HCT116 (cell line): ENCODE data around the gene AVEN. TPM values are rescaled to one million over a fixed set of nuclear protein-coding genes. Genes with fewer than 3 reads are reported as not detected.

Experiments used
- ATAC-seq: fragments of 200-7000 bp; cut with Tn5 transposase; 2 replicates; pipeline ENCODE4 v1.9.1; 2020; ENCODE audit warnings: mild to moderate bottlenecking, moderate library complexity
- BruUV-seq: library from RNA; stranded (reverse); fragments of 400-500 nt; replicated peaks from 2 replicates; lab custom pipeline; 2021; lab: Mats Ljungman, UMichigan
- CTCF ChIA-PET: fragments of 300-600 bp; sonication (Branson Sonifier 250); formaldehyde crosslinking; loops from one replicate; lab custom pipeline; 2021; ENCODE audit warnings: antibody characterized with exemption; lab: Charles Lee
- POLR2A ChIA-PET: fragments of 300-600, 350-600 bp; sonication (Branson Sonifier 250); formaldehyde crosslinking; loops from one replicate; lab custom pipeline; 2021; ENCODE audit warnings: antibody characterized with exemption; lab: Charles Lee
- RAD21 ChIA-PET, 2 experiments: fragments of 300-600 bp; sonication (Branson Sonifier 250); formaldehyde crosslinking; loops; one replicate each; lab custom pipeline; 2023; ENCODE audit warnings: low total read pairs in 2 of 2; ENCODE audit not compliant: uncharacterized antibody in 2 of 2, unreplicated experiment in 2 of 2, low non-redundant PET in 1 of 2; lab: Charles Lee
- DNase-seq: peaks from one replicate; pipeline ENCODE4 v3.0.0-alpha.2; 2010; ENCODE audit warnings: low read depth, low spot score
- H2AFZ ChIP-seq: fragments of 200-600 bp; shearing (Covaris generic), sonication (generic); 2 replicates; pipeline ENCODE4 v1.6.1; 2017; ENCODE audit warnings: low read depth, mixed run types, mixed read lengths, antibody characterized with exemption, low read length; ENCODE audit not compliant: poor library complexity, severe bottlenecking
- H3K27ac ChIP-seq: 2 replicates; pipeline ENCODE4 v1.5.1; 2012; ENCODE audit warnings: low read depth, low read length
- H3K27me3 ChIP-seq: fragments of 200-600 bp; sonication (generic); 2 replicates; pipeline ENCODE4 v1.6.1; 2016; ENCODE audit warnings: mixed run types, low read length, mixed read lengths; ENCODE audit not compliant: insufficient read depth
- H3K36me3 ChIP-seq, 2 experiments: fragments of 200-500 bp in 1 of 2; fragments of 200-600 bp in 1 of 2; sonication (Bioruptor generic) in 1 of 2; sonication (generic) in 1 of 2; 2 replicates each; pipeline versions ENCODE4 v1.5.1 to v1.6.1; 2014 to 2016; ENCODE audit warnings: low read length in 2 of 2, inconsistent platforms in 1 of 2, mixed read lengths in 1 of 2, mixed run types in 1 of 2; ENCODE audit not compliant: insufficient read depth in 2 of 2, control insufficient read depth in 1 of 2
- H3K4me1 ChIP-seq, 2 experiments: fragments of 200-600 bp in 1 of 2; sonication (generic) in 1 of 2; 2 replicates each; pipeline versions ENCODE4 v1.5.1 to v1.6.1; 2012 to 2017; ENCODE audit warnings: low read length in 2 of 2, inconsistent platforms in 1 of 2, mild to moderate bottlenecking in 1 of 2, mixed read lengths in 1 of 2, mixed run types in 1 of 2, moderate library complexity in 1 of 2; ENCODE audit not compliant: insufficient read depth in 2 of 2, control insufficient read depth in 1 of 2
- H3K4me2 ChIP-seq: fragments of 200-600 bp; sonication (generic); 2 replicates; pipeline ENCODE4 v1.6.1; 2017; ENCODE audit warnings: mixed run types, low read length, mixed read lengths
- H3K4me3 ChIP-seq, 2 experiments: fragments of 200-600 bp in 1 of 2; sonication (generic) in 1 of 2; replicated peaks in 1 of 2; 2 replicates each; pipeline ENCODE4 v1.5.1; 2011 to 2016; ENCODE audit warnings: low read length in 2 of 2, control low read depth in 1 of 2, low read depth in 1 of 2, mild to moderate bottlenecking in 1 of 2, mixed read lengths in 1 of 2, mixed run types in 1 of 2
- H3K79me2 ChIP-seq: fragments of 200-600 bp; sonication (generic); 2 replicates; pipeline ENCODE4 v1.6.1; 2017; ENCODE audit warnings: mild to moderate bottlenecking, mixed run types, low read length, moderate library complexity, mixed read lengths; ENCODE audit not compliant: insufficient read depth
- H3K9ac ChIP-seq: fragments of 200-600 bp; sonication (generic); 2 replicates; pipeline ENCODE4 v1.6.1; 2016; ENCODE audit warnings: low read length, mixed read lengths
- H3K9me2 ChIP-seq: fragments of 200-600 bp; sonication (generic), shearing (Covaris generic); 2 replicates; pipeline ENCODE4 v1.6.1; 2017; ENCODE audit warnings: mixed run types, mild to moderate bottlenecking, moderate library complexity; ENCODE audit not compliant: insufficient read depth
- H3K9me3 ChIP-seq, 2 experiments: fragments of 200-500 bp in 1 of 2; fragments of 200-600 bp in 1 of 2; sonication (Bioruptor generic) in 1 of 2; sonication (generic) in 1 of 2; 2 replicates each; pipeline ENCODE4 v1.6.1; 2014 to 2017; ENCODE audit warnings: low read length in 2 of 2, mixed read lengths in 2 of 2, inconsistent platforms in 1 of 2, low read depth in 1 of 2, mild to moderate bottlenecking in 1 of 2, mixed run types in 1 of 2, moderate library complexity in 1 of 2; ENCODE audit not compliant: control insufficient read depth in 1 of 2, insufficient read depth in 1 of 2
- H4K20me1 ChIP-seq: fragments of 200-600 bp; sonication (generic), shearing (Covaris generic); 2 replicates; pipeline ENCODE4 v1.6.1; 2017; ENCODE audit warnings: mixed run types, mild to moderate bottlenecking, moderate library complexity; ENCODE audit not compliant: insufficient read depth
- ATF3 ChIP-seq: IDR thresholded peaks from 2 replicates; pipeline ENCODE4 v1.6.1; 2012
- CBX3 ChIP-seq: IDR thresholded peaks from 2 replicates; pipeline ENCODE4 v1.6.1; 2012; ENCODE audit warnings: low read depth
- EGR1 ChIP-seq: IDR thresholded peaks from 2 replicates; pipeline ENCODE4 v1.6.1; 2012; ENCODE audit warnings: low read depth
- ELF1 ChIP-seq: IDR thresholded peaks from 2 replicates; pipeline ENCODE4 v1.6.1; 2012; ENCODE audit warnings: low read depth, borderline replicate concordance
- EZH2phosphoT487 ChIP-seq: fragments of 200-600 bp; IDR thresholded peaks from 2 replicates; pipeline ENCODE4 v1.6.1; 2018; ENCODE audit warnings: antibody characterized with exemption, borderline replicate concordance
- MAX ChIP-seq: IDR thresholded peaks from 2 replicates; pipeline ENCODE4 v1.6.1; 2012
- POLR2A ChIP-seq: IDR thresholded peaks from 2 replicates; pipeline ENCODE4 v1.7.0; 2011; ENCODE audit warnings: borderline replicate concordance; ENCODE audit not compliant: insufficient read depth, insufficient read length; ENCODE audit errors: extremely low read depth
- SP1 ChIP-seq: IDR thresholded peaks from 2 replicates; pipeline ENCODE4 v1.6.1; 2012; ENCODE audit warnings: low read depth
- YY1 ChIP-seq: IDR thresholded peaks from 2 replicates; pipeline ENCODE4 v1.6.1; 2011; ENCODE audit warnings: low read length, low read depth, moderate library complexity, mild to moderate bottlenecking; ENCODE audit not compliant: insufficient replicate concordance; ENCODE audit errors: extremely low read depth
- ZFX ChIP-seq: fragments of 450-650 bp; IDR thresholded peaks from 2 replicates; pipeline ENCODE4 v1.6.1; 2017
- ZNF274 ChIP-seq: fragments of 200-500 bp; sonication (Bioruptor generic); IDR thresholded peaks from 2 replicates; pipeline ENCODE4 v1.6.1; 2014; ENCODE audit warnings: mild to moderate bottlenecking, low read depth, low read length, inconsistent platforms
- intact Hi-C: fragments of 100-400 bp; cut with micrococcal nuclease; formaldehyde crosslinking; loops from 2 replicates; pipeline ENCODE4 v1.10.0; 2022
- total RNA-seq: library from RNA; stranded (reverse); gene quantifications from one replicate; pipeline ENCODE4 v1.2.1, GENCODE V29; 2021; ENCODE audit not compliant: unreplicated experiment

Gene AVEN
- total RNA-seq, 1 experiment from 2014 or later, result 6.8 TPM

GRCh38 chr15:34043391-34043790, 4.4 kb upstream of the AVEN start:
- no peak for TF ChIP-seq SP1
- TF ChIP-seq ZFX, result no peak
- TF ChIP-seq ZNF274, result no peak
- no peak for TF ChIP-seq CBX3
- no peak for TF ChIP-seq EGR1
- no peak for TF ChIP-seq ATF3
- no peak for TF ChIP-seq POLR2A
- no peak for TF ChIP-seq ELF1
- Histone ChIP-seq H3K9ac (no peak overlapping the region), H3K4me3 (no peak overlapping the region), H3K9me2 (no peaks in the 10 kb centered on the region), H3K4me1 (peaks cover 4 to 10% of the 10 kb centered on the region in 2 experiments; a peak in 3 of 4 replicates), H3K27me3 (no peaks in the 10 kb centered on the region), H3K79me2 (no peaks in the 10 kb centered on the region), H3K27ac (no peak overlapping the region), H2AFZ (no peak overlapping the region), H4K20me1 (no peaks in the 10 kb centered on the region), H3K9me3 (no peaks in the 10 kb centered on the region), H3K4me2 (no peak overlapping the region), H3K36me3 (no peaks in the 10 kb centered on the region)
- no TSS peak for BruUV-seq
- ATAC-seq (no peak), DNase-seq (no peak)
- ChIA-PET RAD21 (no interaction called here), CTCF (no interaction called here), POLR2A (no interaction called here)
- intact Hi-C loops, result no loop called here

- Histone ChIP-seq H3K4me1 (peaks cover 4 to 18% of the 10 kb centered on the region in 2 experiments; a peak in 3 of 4 replicates), H3K27me3 (no peaks in the 10 kb centered on the region), H3K9me2 (no peaks in the 10 kb centered on the region), H4K20me1 (no peaks in the 10 kb centered on the region), H3K4me3 (peak overlapping the region in 1 of 2 experiments; percentile 80; a peak in 2 of 4 replicates), H3K9me3 (no peaks in the 10 kb centered on the region), H3K9ac (no peak overlapping the region; the same call in 1 of the 2 replicates), H3K36me3 (no peaks in the 10 kb centered on the region), H3K27ac (no peak overlapping the region), H3K79me2 (no peaks in the 10 kb centered on the region), H2AFZ (no peak overlapping the region), H3K4me2 (peak overlapping the region; percentile 99)
- BruUV-seq, result no TSS peak
- ChIA-PET CTCF (interaction anchor here (1.1 kb wide), 1 partner anchor 70 kb away, joined by 3 read pairs; no protein-coding TSS in a partner anchor), RAD21 (no interaction called here), POLR2A (interaction anchor here (1.2 kb wide), 1 partner anchor 10 kb away, joined by 3 read pairs; no protein-coding TSS in a partner anchor)
- intact Hi-C loops, result no loop called here
- TF ChIP-seq EZH2phosphoT487, result no peak
- TF ChIP-seq ZNF274, result no peak
- TF ChIP-seq SP1, result no peak
- no peak for TF ChIP-seq YY1
- TF ChIP-seq MAX, result no peak
- no peak for ATAC-seq
- no peak for DNase-seq
Observed at GRCh38 chr15:34039790-34040113, 748 bp upstream of the AVEN start.
